Measurements from ENCODE around the gene MTERF4.

MTERF4 gene

GRCh38 chr2:241116606-241117560 is 14.8 kb upstream of the MTERF4 start:
- TF ChIP-seq, protein P1, sequence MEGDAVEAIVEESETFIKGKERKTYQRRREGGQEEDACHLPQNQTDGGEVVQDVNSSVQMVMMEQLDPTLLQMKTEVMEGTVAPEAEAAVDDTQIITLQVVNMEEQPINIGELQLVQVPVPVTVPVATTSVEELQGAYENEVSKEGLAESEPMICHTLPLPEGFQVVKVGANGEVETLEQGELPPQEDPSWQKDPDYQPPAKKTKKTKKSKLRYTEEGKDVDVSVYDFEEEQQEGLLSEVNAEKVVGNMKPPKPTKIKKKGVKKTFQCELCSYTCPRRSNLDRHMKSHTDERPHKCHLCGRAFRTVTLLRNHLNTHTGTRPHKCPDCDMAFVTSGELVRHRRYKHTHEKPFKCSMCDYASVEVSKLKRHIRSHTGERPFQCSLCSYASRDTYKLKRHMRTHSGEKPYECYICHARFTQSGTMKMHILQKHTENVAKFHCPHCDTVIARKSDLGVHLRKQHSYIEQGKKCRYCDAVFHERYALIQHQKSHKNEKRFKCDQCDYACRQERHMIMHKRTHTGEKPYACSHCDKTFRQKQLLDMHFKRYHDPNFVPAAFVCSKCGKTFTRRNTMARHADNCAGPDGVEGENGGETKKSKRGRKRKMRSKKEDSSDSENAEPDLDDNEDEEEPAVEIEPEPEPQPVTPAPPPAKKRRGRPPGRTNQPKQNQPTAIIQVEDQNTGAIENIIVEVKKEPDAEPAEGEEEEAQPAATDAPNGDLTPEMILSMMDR (IDR thresholded peaks at IDR 0.05; ENCODE audit: low read depth, low read length): no peak
- H3K4me3 ChIP-seq (ENCODE audit: low read depth, low read length): no peak overlapping the region

DNA sequence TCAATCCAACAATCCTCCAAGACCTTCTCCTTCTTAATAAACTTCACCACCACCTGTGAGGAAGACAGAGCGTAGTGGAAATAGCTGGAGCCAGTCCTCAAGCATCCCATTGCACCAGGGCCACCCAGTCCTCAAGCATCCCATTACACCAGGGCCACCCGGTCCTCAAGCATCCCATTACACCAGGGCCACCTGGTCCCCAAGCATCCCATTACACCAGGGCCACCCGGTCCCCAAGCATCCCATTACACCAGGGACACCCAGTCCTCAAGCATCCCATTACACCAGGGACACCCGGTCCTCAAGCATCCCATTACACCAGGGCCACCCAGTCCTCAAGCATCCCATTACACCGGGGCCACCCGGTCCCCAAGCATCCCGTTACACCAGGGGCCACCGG is 13.3 kb upstream of the MTERF4 start:
- no peak overlapping the region for H3K4me3 ChIP-seq (ENCODE audit: low read depth, low read length)
- TF ChIP-seq, protein P1 (IDR thresholded peaks at IDR 0.05; ENCODE audit: low read depth, low read length): no peak

GRCh38 chr2:241114836-241115235 is 12.7 kb upstream of the MTERF4 start:
- TF ChIP-seq, protein P1 (IDR thresholded peaks at IDR 0.05; ENCODE audit: low read depth, low read length): no peak
- no peak overlapping the region for H3K4me3 ChIP-seq (ENCODE audit: low read depth, low read length)

DNA sequence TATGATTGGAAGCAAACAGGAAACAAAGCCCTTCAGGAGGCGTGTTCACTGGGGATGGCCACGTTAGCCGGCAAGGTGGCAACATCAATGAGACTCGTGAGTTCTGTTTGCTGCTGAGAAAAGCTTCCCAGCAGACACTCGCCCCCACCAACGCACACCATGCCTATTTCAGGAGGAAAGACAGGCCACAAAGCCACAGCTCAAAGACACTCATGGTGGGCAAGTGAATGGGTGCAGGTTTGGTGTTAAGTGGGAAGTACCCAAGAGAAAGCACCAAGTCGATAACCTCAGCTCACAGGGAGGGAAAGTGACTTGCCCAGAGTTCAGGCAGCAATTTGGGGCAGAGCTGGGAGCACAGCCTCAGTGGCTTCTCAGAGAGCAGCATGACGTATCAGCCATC is 10.5 kb upstream of the MTERF4 start:
- no peak overlapping the region for H3K4me3 ChIP-seq (ENCODE audit: low read depth, low read length)
- TF ChIP-seq, protein P1 (IDR thresholded peaks at IDR 0.05; ENCODE audit: low read depth, low read length): no peak

DNA sequence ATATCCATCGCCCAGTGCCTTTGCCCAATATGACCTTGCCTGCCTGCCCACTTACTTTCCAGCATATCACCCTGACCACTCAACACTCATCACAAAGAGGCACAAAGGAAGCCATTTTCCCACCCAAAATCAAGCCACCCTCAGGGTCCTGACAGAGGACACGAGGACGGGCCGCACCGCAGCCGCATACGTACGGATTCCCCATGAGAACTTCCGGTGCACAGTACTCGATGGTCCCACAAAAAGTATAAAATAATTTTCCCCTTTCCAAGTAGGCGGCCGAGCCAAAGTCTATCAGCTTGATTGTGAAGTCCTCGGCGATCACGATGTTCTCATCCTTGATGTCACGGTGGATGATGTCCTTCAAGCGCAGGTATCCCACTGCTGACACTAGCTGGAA is 10.0 kb upstream of the MTERF4 start:
- TF ChIP-seq, protein P1 (IDR thresholded peaks at IDR 0.05; ENCODE audit: low read depth, low read length): no peak
- no peak overlapping the region for H3K4me3 ChIP-seq (ENCODE audit: low read depth, low read length)

- TF ChIP-seq, protein P1 (IDR thresholded peaks at IDR 0.05; ENCODE audit: low read depth, low read length): no peak
- H3K4me3 ChIP-seq (ENCODE audit: low read depth, low read length): no peak overlapping the region
These were observed 9.3 kb upstream of the MTERF4 start for GRCh38 chr2:241111440-241111805.
